ENCODE measurements around the gene LEMD1.

LEMD1 gene

GRCh38 chr1:205451759-205452164 lies 29.9 kb upstream of the LEMD1 start:
- ChIA-PET CTCF (interaction anchor here (1.3 to 1.4 kb wide), 2 partner anchors 10 to 34 kb away, joined by 4 to 13 read pairs; no protein-coding TSS in a partner anchor), POLR2A (ENCODE audit: low non-redundant PET) (interaction anchor here (0.6 kb wide), 1 partner anchor 334 kb away, joined by 5 read pairs; no protein-coding TSS in a partner anchor)
- no peak overlapping the region for H3K27ac ChIP-seq
- no peak for TF ChIP-seq CTCF (conservative IDR thresholded peaks at IDR 0.05; ENCODE audit: low read depth)
- DNase-seq (ENCODE audit: low spot score): no peak

- ChIA-PET CTCF (interaction anchor here (0.6 to 3.0 kb wide), 2 partner anchors 11 to 16 kb away, joined by 3 to 26 read pairs; no protein-coding TSS in a partner anchor), POLR2A (ENCODE audit: low non-redundant PET) (no interaction called here)
- peak overlapping the region; percentile 96 for H3K27ac ChIP-seq
- DNase-seq (ENCODE audit: low spot score): no peak
- TF ChIP-seq CTCF (conservative IDR thresholded peaks at IDR 0.05; ENCODE audit: low read depth): no peak
Measured at GRCh38 chr1:205451202-205451601, 29.3 kb upstream of the LEMD1 start.

- peak overlapping the region; percentile 96 for H3K27ac ChIP-seq
- ChIA-PET CTCF (interaction anchor here (0.6 to 3.0 kb wide), 6 partner anchors 10 to 322 kb away, joined by 3 to 26 read pairs (median 4); no protein-coding TSS in a partner anchor), POLR2A (ENCODE audit: low non-redundant PET) (interaction anchor here (0.6 to 1.2 kb wide), 2 partner anchors 12 to 28 kb away, joined by 3 to 6 read pairs; no protein-coding TSS in a partner anchor)
Measured at GRCh38 chr1:205450448-205450847, 28.6 kb upstream of the LEMD1 start.

DNA sequence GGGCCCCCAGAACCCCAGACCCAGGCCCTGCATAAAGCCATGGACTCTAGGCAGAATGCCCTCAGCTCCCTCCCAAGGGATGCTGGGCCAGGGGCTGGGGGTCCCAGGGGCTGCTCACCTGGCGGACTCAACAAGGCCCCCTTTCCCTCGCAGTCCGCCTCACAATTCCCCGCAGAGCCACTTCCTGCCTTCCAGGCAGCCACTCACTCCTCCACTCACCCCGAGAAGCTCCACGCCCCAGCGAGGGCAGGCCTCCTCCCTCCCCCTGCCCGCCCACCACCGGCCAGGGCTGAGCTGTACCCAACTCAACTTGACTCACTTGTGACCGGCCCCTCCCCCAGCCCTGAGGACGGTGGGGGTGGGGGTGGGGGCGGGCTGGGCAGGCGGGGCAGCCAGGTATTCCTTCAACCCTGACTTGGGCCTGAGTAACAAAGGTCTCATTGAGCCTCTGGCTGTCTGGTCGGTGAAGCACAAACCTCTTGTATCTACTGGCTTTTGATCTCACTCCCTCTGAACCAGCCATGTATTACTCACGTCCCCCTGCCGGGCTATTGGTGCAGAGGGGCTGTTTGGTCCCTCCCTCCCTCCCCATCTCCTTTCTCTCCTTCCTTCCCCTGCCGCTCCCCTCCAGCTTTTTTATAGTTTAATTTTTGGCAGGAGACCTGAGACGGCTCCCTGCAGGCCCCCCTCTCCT lies 28.0 kb upstream of the LEMD1 start:
- H3K27ac ChIP-seq: peak overlapping the region; percentile 96
- ChIA-PET POLR2A (ENCODE audit: low non-redundant PET) (interaction anchor here (0.6 to 1.2 kb wide), 2 partner anchors 11 to 28 kb away, joined by 3 to 6 read pairs; no protein-coding TSS in a partner anchor), CTCF (interaction anchor here (0.6 to 3.0 kb wide), 7 partner anchors 10 to 86 kb away, joined by 3 to 26 read pairs (median 5); no protein-coding TSS in a partner anchor)
- peak; percentile 99 for DNase-seq (ENCODE audit: low spot score)
- no peak for TF ChIP-seq CTCF (conservative IDR thresholded peaks at IDR 0.05; ENCODE audit: low read depth)

More at GRCh38 chr1:205450448-205450847, 28.6 kb upstream of the LEMD1 start:
- DNase-seq (ENCODE audit: low spot score): no peak
- no peak for TF ChIP-seq CTCF (conservative IDR thresholded peaks at IDR 0.05; ENCODE audit: low read depth)

- H3K27ac ChIP-seq: peak overlapping the region; percentile 96
- DNase-seq (ENCODE audit: low spot score): no peak
- ChIA-PET POLR2A (ENCODE audit: low non-redundant PET) (interaction anchor here (0.9 to 1.2 kb wide), 4 partner anchors 10 to 73 kb away, joined by 3 to 4 read pairs (median 4); no protein-coding TSS in a partner anchor), CTCF (interaction anchor here (0.6 to 3.0 kb wide), 7 partner anchors 9 to 87 kb away, joined by 3 to 26 read pairs (median 5); no protein-coding TSS in a partner anchor)
- no peak for TF ChIP-seq CTCF (conservative IDR thresholded peaks at IDR 0.05; ENCODE audit: low read depth)
Measured at GRCh38 chr1:205449254-205449749, 27.4 kb upstream of the LEMD1 start.

DNA sequence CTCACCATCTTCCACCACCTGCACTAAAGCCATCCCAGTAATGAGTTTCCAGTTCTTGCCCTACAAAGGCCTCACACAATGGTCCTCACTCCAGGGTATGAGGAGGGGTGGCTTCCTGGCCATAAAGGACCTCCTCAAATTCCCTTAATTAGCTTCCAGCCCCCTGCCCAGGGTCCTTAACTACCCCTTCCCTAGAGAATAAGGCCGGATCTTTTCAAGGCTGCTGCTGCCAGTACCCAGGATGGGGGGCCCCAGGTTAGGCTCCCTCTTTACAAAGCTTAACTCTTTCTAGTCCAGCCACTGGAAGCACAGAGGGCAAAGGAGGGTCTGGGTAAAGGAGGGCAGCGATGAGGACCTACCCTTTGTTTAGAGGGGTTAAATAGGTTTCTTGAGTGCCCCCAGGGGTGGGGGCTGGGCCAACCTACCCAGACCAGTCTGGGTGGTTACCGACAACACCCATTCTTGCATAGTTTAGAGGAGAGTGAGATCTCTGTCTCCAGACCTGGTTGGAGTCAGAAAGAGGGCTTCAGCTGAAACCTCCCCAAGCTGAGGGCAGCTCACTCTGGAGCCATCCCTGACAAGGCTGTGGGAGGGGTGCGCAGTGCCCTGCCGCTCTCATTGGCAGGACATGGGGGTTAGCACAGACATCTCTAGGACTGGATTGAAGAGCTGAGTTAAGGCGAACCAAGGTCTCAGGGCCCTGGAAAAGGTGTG lies 26.8 kb upstream of the LEMD1 start:
- CTCF ChIA-PET: interaction anchor here (0.6 to 3.0 kb wide), 8 partner anchors 9 to 159 kb away, joined by 3 to 26 read pairs (median 4); no protein-coding TSS in a partner anchor
- H3K27ac ChIP-seq: peak overlapping the region; percentile 96

More for the DNA sequence above, 26.8 kb upstream of the LEMD1 start:
- TF ChIP-seq CTCF (conservative IDR thresholded peaks at IDR 0.05; ENCODE audit: low read depth): no peak
- no peak for DNase-seq (ENCODE audit: low spot score)
- POLR2A ChIA-PET (ENCODE audit: low non-redundant PET): interaction anchor here (0.5 to 0.9 kb wide), 4 partner anchors 9 to 74 kb away, joined by 3 to 4 read pairs (median 4); no protein-coding TSS in a partner anchor

Data from RWPE1 (cell line).